ENCODE measurements around the gene NPFFR1.

Gene NPFFR1

GRCh38 chr10:70312972-70313371 lies 29.2 kb upstream of the NPFFR1 start:
- no peak for DNase-seq

GRCh38 chr10:70312249-70312648 lies 28.4 kb upstream of the NPFFR1 start:
- DNase-seq = no peak

- DNase-seq = no peak
Observed at GRCh38 chr10:70311698-70312097, 27.9 kb upstream of the NPFFR1 start.

- no peak for DNase-seq
Observed at GRCh38 chr10:70309661-70310060, 25.9 kb upstream of the NPFFR1 start.

- no peak for DNase-seq
Observed at GRCh38 chr10:70308121-70309060, 24.6 kb upstream of the NPFFR1 start.

GRCh38 chr10:70306886-70307520 lies 23.2 kb upstream of the NPFFR1 start:
- no peak for DNase-seq

- DNase-seq = no peak
Observed at GRCh38 chr10:70306181-70306705, 22.4 kb upstream of the NPFFR1 start.

GRCh38 chr10:70303730-70304129 lies 19.9 kb upstream of the NPFFR1 start:
- no peak for DNase-seq

- DNase-seq = no peak
Observed at GRCh38 chr10:70302292-70302691, 18.5 kb upstream of the NPFFR1 start.

- DNase-seq = no peak
Observed at GRCh38 chr10:70300908-70301597, 17.2 kb upstream of the NPFFR1 start.

GRCh38 chr10:70300461-70300860 lies 16.7 kb upstream of the NPFFR1 start:
- no peak for DNase-seq

- no peak for DNase-seq
Observed at GRCh38 chr10:70299876-70300275, 16.1 kb upstream of the NPFFR1 start.

- no peak for DNase-seq
Observed at GRCh38 chr10:70298393-70298792, 14.6 kb upstream of the NPFFR1 start.

GRCh38 chr10:70297224-70297623 lies 13.4 kb upstream of the NPFFR1 start:
- no peak for DNase-seq

- no peak for DNase-seq
Observed at GRCh38 chr10:70296406-70296899, 12.6 kb upstream of the NPFFR1 start.

- DNase-seq = no peak
Observed at GRCh38 chr10:70295926-70296325, 12.1 kb upstream of the NPFFR1 start.

- DNase-seq = no peak
Observed at GRCh38 chr10:70295321-70295720, 11.5 kb upstream of the NPFFR1 start.

GRCh38 chr10:70293169-70293843 lies 9.5 kb upstream of the NPFFR1 start:
- DNase-seq = no peak

- DNase-seq = no peak
Observed at GRCh38 chr10:70292004-70292403, 8.2 kb upstream of the NPFFR1 start.

- no peak for DNase-seq
Observed at GRCh38 chr10:70289739-70290138, 5.9 kb upstream of the NPFFR1 start.

- DNase-seq = no peak
Observed at GRCh38 chr10:70286616-70287015, 2.8 kb upstream of the NPFFR1 start.

- DNase-seq = no peak
Observed at GRCh38 chr10:70285476-70285831, 1.6 kb upstream of the NPFFR1 start.

All from activated CD4-positive, alpha-beta T cell treated with anti-CD3 and anti-CD28 coated beads, Interleukin-10, Interleukin-2, amounts not matched to agents 100 ng/mL and 50 ng/mL, durations not matched to agents 16 hours and 8 hours (primary cell).